Measurements from ENCODE around the gene EEF1A2.

The EEF1A2 gene

GRCh38 chr20:63540417-63541186 is 41.7 kb upstream of the EEF1A2 start:
- TF ChIP-seq POLR2AphosphoS5 (IDR thresholded peaks at IDR 0.05; ENCODE audit: low read depth, low read length) = no peak
- TF ChIP-seq FOXP2 (optimal IDR thresholded peaks at IDR 0.05; ENCODE audit: borderline replicate concordance, extremely low read depth, extremely low read length, insufficient read depth) = no peak
- no peak for TF ChIP-seq REST (IDR thresholded peaks at IDR 0.05; ENCODE audit: insufficient read depth in 1 of 2, low read depth in 2 of 2, low read length in 2 of 2)

GRCh38 chr20:63539441-63540370 is 40.8 kb upstream of the EEF1A2 start:
- TF ChIP-seq REST (IDR thresholded peaks at IDR 0.05; ENCODE audit: insufficient read depth in 1 of 2, low read depth in 2 of 2, low read length in 2 of 2) (no peak), FOXP2 (optimal IDR thresholded peaks at IDR 0.05; ENCODE audit: borderline replicate concordance, extremely low read depth, extremely low read length, insufficient read depth) (no peak)

GRCh38 chr20:63539092-63539430 is 40.2 kb upstream of the EEF1A2 start:
- TF ChIP-seq TAF1 (IDR thresholded peaks at IDR 0.05; ENCODE audit: borderline replicate concordance, insufficient read depth, low read length) (no peak), FOXP2 (optimal IDR thresholded peaks at IDR 0.05; ENCODE audit: borderline replicate concordance, extremely low read depth, extremely low read length, insufficient read depth) (no peak), POLR2AphosphoS5 (IDR thresholded peaks at IDR 0.05; ENCODE audit: low read depth, low read length) (no peak), SIN3A (IDR thresholded peaks at IDR 0.05; ENCODE audit: borderline replicate concordance, insufficient read depth, low read length) (no peak), REST (IDR thresholded peaks at IDR 0.05; ENCODE audit: insufficient read depth in 1 of 2, low read depth in 2 of 2, low read length in 2 of 2) (no peak)

- TF ChIP-seq FOXP2 (optimal IDR thresholded peaks at IDR 0.05; ENCODE audit: borderline replicate concordance, extremely low read depth, extremely low read length, insufficient read depth) = no peak
- no peak for TF ChIP-seq POLR2AphosphoS5 (IDR thresholded peaks at IDR 0.05; ENCODE audit: low read depth, low read length)
- TF ChIP-seq REST (IDR thresholded peaks at IDR 0.05; ENCODE audit: insufficient read depth in 1 of 2, low read depth in 2 of 2, low read length in 2 of 2) = no peak
- no peak for TF ChIP-seq TAF1 (IDR thresholded peaks at IDR 0.05; ENCODE audit: borderline replicate concordance, insufficient read depth, low read length)
- TF ChIP-seq SIN3A (IDR thresholded peaks at IDR 0.05; ENCODE audit: borderline replicate concordance, insufficient read depth, low read length) = no peak
These were observed 39.6 kb upstream of the EEF1A2 start for GRCh38 chr20:63538204-63539091.
